Hepatocyte (in vitro differentiated cells): Measurements from ENCODE around the gene TENT5C. TPM values are rescaled to one million over a fixed set of nuclear protein-coding genes. Genes with fewer than 3 reads are reported as not detected.
A peak's percentile ranks its signal among the peaks of the same experiment; 100 is the strongest.

Experiments
- DNase-seq: peaks from one replicate; pipeline ENCODE4 v3.0.0-alpha.2; 2016; ENCODE audit warnings: low spot score
- H2AFZ ChIP-seq: fragments of 200-600 bp; sonication (generic); 2 replicates; pipeline ENCODE4 v1.6.0; 2016; ENCODE audit warnings: antibody characterized with exemption, mild to moderate bottlenecking
- H3K27ac ChIP-seq: fragments of 200-600 bp; sonication (generic); 2 replicates; pipeline ENCODE4 v1.5.1; 2016; ENCODE audit warnings: mild to moderate bottlenecking
- H3K27me3 ChIP-seq: fragments of 200-600 bp; sonication (generic); 2 replicates; pipeline ENCODE4 v1.6.1; 2016
- H3K36me3 ChIP-seq: fragments of 200-600 bp; sonication (generic); replicated peaks from 2 replicates; pipeline ENCODE4 v1.5.1; 2016; ENCODE audit warnings: low read depth; ENCODE audit not compliant: insufficient read depth
- H3K4me1 ChIP-seq: fragments of 200-600 bp; sonication (generic); 2 replicates; pipeline ENCODE4 v1.5.1; 2016; ENCODE audit warnings: mild to moderate bottlenecking, moderate library complexity; ENCODE audit not compliant: insufficient read depth
- H3K4me2 ChIP-seq: fragments of 200-600 bp; sonication (generic); 2 replicates; pipeline ENCODE4 v1.6.0; 2016
- H3K4me3 ChIP-seq: fragments of 200-600 bp; sonication (generic); 2 replicates; pipeline ENCODE4 v1.5.1; 2016; ENCODE audit warnings: mild to moderate bottlenecking
- H3K79me2 ChIP-seq: fragments of 200-600 bp; sonication (generic); 2 replicates; pipeline ENCODE4 v1.6.0; 2017; ENCODE audit warnings: mild to moderate bottlenecking
- H3K9me2 ChIP-seq: fragments of 200-600 bp; sonication (generic); replicated peaks from 2 replicates; pipeline ENCODE4 v1.6.0; 2017; ENCODE audit warnings: mild to moderate bottlenecking; ENCODE audit not compliant: insufficient read depth
- H3K9me3 ChIP-seq: fragments of 200-600 bp; sonication (generic); 2 replicates; pipeline ENCODE4 v1.5.1; 2016; ENCODE audit warnings: low read depth, mild to moderate bottlenecking
- H4K20me1 ChIP-seq: fragments of 200-600 bp; sonication (generic); 2 replicates; pipeline ENCODE4 v1.6.0; 2016; ENCODE audit warnings: mild to moderate bottlenecking; ENCODE audit not compliant: insufficient read depth, poor library complexity, severe bottlenecking
- EZH2 ChIP-seq: fragments of 200-600 bp; sonication (generic); IDR thresholded peaks from 2 replicates; pipeline ENCODE4 v1.6.1; 2016; ENCODE audit warnings: antibody characterized with exemption, mild to moderate bottlenecking, borderline replicate concordance
- EZH2phosphoT487 ChIP-seq: fragments of 200-600 bp; sonication (generic); IDR thresholded peaks from one replicate; pipeline ENCODE4 v1.6.1; 2018; ENCODE audit warnings: antibody characterized with exemption, mild to moderate bottlenecking, low read depth, moderate library complexity; ENCODE audit not compliant: unreplicated experiment, severe bottlenecking
- WGBS: methylation state at CpG from one replicate; pipeline ENCODE4 v1.1.6; 2016; ENCODE audit warnings: low lambda C conversion rate; ENCODE audit errors: missing lambda C conversion rate; 5-methylcytosine and 5-hydroxymethylcytosine counted together
- polyA plus RNA-seq: library from polyadenylated mRNA; unstranded; fragments of >200 nt; fragmentation: Nextera tagmentation; extraction: Ambion mirVana; gene quantifications from 2 replicates; pipeline ENCODE4 v1.2.1, GENCODE V29; 2016
- total RNA-seq: library from RNA; depleted of rRNA; stranded (reverse); fragments of >200 nt; gene quantifications from 2 replicates; pipeline ENCODE4 v1.2.3, GENCODE V29; 2014
- TF ChIP-seq, protein P1 (sequence below): fragments of 200-600 bp; sonication (generic); IDR thresholded peaks from 2 replicates; pipeline ENCODE4 v1.5.1; 2016; ENCODE audit warnings: antibody characterized with exemption, mild to moderate bottlenecking; ENCODE audit not compliant: poor library complexity

TENT5C gene
- total and polyA plus RNA-seq, 2 experiments from 2014 or later = 2.5 to 4.1 TPM

DNA sequence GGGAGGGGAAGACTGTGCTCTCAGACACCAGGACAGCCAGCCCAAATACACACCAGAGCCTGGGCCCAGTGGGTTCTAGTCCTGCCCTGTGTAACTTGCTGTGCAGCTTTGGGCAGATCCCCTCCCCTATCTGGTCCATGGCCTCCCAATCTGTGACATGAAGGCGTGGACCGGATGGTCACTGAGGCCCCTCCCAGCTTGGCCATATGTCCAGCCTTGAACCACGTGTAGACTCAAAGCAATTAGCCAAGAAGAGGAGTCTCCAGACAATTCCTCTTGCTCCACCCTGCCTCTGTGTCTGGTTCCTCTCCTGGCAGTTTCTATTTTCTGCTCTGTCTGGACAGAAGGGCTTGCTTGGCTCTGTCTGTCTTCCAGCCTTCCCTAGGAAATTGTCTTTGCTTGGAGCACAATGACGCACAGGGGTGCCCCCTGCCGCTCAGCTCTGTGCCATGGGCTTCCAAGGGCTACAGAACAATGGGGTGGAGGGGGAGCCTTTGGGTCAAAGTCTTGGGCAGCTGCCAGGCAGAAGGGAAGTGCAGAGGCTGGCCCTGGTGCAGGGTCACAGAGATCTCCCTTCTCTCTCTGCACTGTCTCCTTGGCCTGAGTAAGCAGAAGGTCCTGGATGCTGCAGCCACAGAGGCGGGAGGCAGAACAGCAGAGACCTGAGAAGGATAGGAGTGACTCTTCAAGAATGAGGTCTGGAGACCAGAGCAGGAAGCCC is 66.1 kb downstream of the TENT5C start:
- DNase-seq = peak; percentile 59

GRCh38 chr1:117672756-117673155 is 66.9 kb downstream of the TENT5C start:
- no peaks in the 10 kb centered on the region for H3K79me2 ChIP-seq
- H2AFZ ChIP-seq = no peak overlapping the region
- H3K4me2 ChIP-seq = no peak overlapping the region
- TF ChIP-seq EZH2phosphoT487 = no peak
- TF ChIP-seq, protein P1, sequence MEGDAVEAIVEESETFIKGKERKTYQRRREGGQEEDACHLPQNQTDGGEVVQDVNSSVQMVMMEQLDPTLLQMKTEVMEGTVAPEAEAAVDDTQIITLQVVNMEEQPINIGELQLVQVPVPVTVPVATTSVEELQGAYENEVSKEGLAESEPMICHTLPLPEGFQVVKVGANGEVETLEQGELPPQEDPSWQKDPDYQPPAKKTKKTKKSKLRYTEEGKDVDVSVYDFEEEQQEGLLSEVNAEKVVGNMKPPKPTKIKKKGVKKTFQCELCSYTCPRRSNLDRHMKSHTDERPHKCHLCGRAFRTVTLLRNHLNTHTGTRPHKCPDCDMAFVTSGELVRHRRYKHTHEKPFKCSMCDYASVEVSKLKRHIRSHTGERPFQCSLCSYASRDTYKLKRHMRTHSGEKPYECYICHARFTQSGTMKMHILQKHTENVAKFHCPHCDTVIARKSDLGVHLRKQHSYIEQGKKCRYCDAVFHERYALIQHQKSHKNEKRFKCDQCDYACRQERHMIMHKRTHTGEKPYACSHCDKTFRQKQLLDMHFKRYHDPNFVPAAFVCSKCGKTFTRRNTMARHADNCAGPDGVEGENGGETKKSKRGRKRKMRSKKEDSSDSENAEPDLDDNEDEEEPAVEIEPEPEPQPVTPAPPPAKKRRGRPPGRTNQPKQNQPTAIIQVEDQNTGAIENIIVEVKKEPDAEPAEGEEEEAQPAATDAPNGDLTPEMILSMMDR = no peak
- no peak for TF ChIP-seq EZH2
- no peak overlapping the region for H3K27ac ChIP-seq
- H3K9me2 ChIP-seq = no peaks in the 10 kb centered on the region
- H3K4me3 ChIP-seq = no peak overlapping the region
- H3K9me3 ChIP-seq = no peaks in the 10 kb centered on the region
- no peaks in the 10 kb centered on the region for H3K4me1 ChIP-seq
- no peaks in the 10 kb centered on the region for H3K36me3 ChIP-seq
- 95% methylated on average over 12 of the region's 12 CpGs for WGBS
- DNase-seq = no peak
- H4K20me1 ChIP-seq = no peaks in the 10 kb centered on the region
- H3K27me3 ChIP-seq = no peaks in the 10 kb centered on the region

More for the DNA sequence above, 66.1 kb downstream of the TENT5C start:
- Histone ChIP-seq H3K27me3 (no peaks in the 10 kb centered on the region), H3K27ac (no peak overlapping the region), H3K79me2 (no peaks in the 10 kb centered on the region), H3K9me2 (no peaks in the 10 kb centered on the region), H3K4me2 (no peak overlapping the region), H3K9me3 (no peaks in the 10 kb centered on the region), H3K4me1 (no peaks in the 10 kb centered on the region), H3K4me3 (no peak overlapping the region), H2AFZ (no peak overlapping the region), H3K36me3 (no peaks in the 10 kb centered on the region), H4K20me1 (no peaks in the 10 kb centered on the region)
- 63% methylated on average over 6 of the region's 6 CpGs for WGBS
- no peak for TF ChIP-seq EZH2
- TF ChIP-seq, protein P1 = peak; percentile 37

GRCh38 chr1:117673405-117673804 is 67.6 kb downstream of the TENT5C start:
- Histone ChIP-seq H3K4me1 (no peaks in the 10 kb centered on the region), H3K79me2 (no peaks in the 10 kb centered on the region)

More at GRCh38 chr1:117673405-117673804, 67.6 kb downstream of the TENT5C start:
- peak; percentile 30 for DNase-seq
- H3K4me3 ChIP-seq = no peak overlapping the region
- 54% methylated on average over 2 of the region's 2 CpGs for WGBS
- H3K27me3 ChIP-seq = no peaks in the 10 kb centered on the region
- H3K9me2 ChIP-seq = no peaks in the 10 kb centered on the region
- H4K20me1 ChIP-seq = no peaks in the 10 kb centered on the region
- H2AFZ ChIP-seq = no peak overlapping the region
- TF ChIP-seq, protein P1 = no peak
- TF ChIP-seq EZH2 (no peak), EZH2phosphoT487 (no peak)
- no peaks in the 10 kb centered on the region for H3K36me3 ChIP-seq
- no peak overlapping the region for H3K27ac ChIP-seq
- no peak overlapping the region for H3K4me2 ChIP-seq
- H3K9me3 ChIP-seq = no peaks in the 10 kb centered on the region
